Ecto neural progenitor cell (in vitro differentiated cells): ENCODE data around the gene PIGR.

Experiments used
- DNase-seq: peaks from one replicate; pipeline ENCODE4 v3.0.0-alpha.2; 2018; ENCODE audit warnings: low spot score

The PIGR gene, protein sequence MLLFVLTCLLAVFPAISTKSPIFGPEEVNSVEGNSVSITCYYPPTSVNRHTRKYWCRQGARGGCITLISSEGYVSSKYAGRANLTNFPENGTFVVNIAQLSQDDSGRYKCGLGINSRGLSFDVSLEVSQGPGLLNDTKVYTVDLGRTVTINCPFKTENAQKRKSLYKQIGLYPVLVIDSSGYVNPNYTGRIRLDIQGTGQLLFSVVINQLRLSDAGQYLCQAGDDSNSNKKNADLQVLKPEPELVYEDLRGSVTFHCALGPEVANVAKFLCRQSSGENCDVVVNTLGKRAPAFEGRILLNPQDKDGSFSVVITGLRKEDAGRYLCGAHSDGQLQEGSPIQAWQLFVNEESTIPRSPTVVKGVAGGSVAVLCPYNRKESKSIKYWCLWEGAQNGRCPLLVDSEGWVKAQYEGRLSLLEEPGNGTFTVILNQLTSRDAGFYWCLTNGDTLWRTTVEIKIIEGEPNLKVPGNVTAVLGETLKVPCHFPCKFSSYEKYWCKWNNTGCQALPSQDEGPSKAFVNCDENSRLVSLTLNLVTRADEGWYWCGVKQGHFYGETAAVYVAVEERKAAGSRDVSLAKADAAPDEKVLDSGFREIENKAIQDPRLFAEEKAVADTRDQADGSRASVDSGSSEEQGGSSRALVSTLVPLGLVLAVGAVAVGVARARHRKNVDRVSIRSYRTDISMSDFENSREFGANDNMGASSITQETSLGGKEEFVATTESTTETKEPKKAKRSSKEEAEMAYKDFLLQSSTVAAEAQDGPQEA

DNA sequence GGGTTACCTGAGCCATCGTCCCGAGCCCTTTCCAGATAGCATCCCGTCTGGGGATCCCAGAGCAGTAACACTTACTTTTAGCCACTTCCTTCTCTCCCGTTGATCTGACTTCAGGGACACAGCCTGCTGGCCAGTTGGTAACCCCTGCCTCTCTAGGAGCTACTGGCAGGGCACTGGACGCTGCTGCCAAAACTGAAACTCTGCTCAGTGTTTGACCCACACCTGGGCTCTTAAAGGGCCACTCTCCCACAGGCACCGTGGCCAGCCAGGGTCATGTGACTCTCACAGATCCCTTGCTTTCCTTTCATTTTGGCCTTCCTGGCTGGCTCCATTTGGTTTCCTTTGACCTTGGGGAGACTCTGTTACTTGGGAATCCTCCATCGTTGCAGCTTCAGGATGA, at the start of gene PIGR:
TSS of gene PIGR (minus strand) at position 206 of the 400 bp plus-strand sequence. CDS start 5,935 bp downstream, outside the sequence.
- DNase-seq, result no peak

DNA sequence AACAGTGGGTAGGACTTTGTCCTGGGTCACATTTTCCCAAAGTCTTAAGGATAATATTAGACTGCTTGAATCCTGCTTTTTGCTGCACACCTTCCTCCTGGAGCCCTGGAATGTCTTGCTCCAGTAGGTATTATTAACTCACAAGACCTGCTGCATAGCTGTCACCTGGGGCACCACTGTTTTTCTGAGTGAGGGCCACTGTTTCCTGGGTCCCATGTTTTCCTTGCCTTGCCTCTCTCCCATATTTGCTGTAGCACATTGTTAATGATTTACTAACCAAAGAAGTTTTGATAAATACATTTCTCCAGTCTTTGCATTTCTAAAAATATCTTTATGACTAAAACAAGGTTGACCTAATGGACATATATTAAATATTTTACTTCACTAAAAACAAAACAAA, 46.5 kb upstream of the PIGR start:
- no peak for DNase-seq

GRCh38 chr1:206987873-206988272, 41.6 kb upstream of the PIGR start:
- DNase-seq, result no peak

DNA sequence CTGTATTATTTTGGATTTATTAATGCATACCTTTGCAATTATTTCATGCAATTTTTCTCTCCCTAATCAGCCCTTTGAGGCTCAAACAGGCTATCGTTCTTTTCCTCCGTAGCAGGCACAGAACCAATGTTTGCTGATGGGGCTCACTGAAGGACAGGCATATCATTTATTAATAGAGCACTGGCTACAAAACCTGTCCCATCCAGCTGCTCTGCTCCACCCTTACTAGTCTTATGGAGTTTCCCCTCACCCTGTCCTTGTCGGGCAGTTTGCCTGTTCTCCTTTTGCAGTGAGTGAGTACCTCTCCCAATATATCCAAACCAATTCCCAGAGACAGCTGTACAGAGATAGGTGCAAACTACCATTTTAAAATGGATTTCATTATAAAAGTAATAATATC, 40.6 kb upstream of the PIGR start:
- DNase-seq, result no peak

- no peak for DNase-seq
Measured at GRCh38 chr1:206986402-206986801, 40.1 kb upstream of the PIGR start.

GRCh38 chr1:206985162-206985749, 39.0 kb upstream of the PIGR start:
- DNase-seq, result no peak

DNA sequence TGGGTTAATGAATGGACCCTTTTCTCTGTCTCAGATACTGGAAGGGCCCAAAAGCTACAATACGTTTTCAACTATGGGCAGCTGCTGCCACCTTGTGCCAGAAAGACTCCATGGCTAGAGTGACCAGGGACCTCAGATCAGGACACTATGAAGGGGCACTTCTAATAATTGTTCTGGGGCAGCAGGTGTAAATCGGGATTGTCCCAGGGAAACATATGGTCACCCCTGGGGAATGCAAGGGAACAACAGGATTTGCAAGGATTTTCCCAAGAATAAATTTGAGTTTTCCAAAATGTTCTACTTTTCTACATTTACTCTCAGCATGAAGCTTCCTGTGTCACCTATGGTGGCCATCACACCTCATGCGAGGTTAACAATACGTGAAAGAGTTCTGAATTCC, 36.0 kb upstream of the PIGR start:
- peak; percentile 66 for DNase-seq

GRCh38 chr1:206979379-206980043, 33.2 kb upstream of the PIGR start:
- no peak for DNase-seq

DNA sequence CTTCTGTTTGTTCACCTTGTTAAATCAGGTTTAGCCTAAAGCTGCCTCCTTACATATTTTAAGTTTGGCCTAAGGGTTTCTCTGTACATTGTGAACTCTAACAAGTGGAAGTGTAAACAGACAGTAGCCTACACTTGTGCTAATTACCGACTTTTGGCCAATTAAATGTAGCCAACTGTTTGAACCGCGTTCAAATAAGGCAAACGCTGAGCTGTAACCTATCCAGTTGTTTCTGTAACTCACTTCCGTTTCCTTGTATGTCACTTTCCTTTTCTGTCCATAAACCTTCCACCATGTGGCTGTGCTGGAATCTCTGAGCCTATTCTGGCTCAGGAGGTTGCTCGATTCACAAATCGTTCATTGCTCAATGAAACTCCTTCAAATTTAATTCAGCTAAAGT, 32.0 kb upstream of the PIGR start:
- no peak for DNase-seq

DNA sequence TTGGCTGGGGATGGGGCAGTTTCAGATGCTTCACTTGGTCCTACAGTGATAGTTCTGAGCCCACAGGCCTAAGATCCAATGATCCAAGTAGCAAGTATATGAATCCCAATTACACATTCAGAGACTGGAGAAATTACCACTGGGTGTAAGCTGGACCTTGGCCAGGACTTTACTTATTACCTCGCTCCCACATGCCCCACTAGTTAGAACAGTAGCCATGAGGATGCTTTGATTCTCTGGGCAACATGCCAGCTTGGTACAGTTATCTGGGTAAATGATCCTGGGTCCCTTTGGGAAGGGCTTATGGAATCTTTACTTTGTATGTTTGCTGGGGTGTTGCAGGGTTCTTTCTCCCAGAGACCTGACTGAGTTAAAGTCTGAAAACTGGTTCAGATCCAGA, 29.0 kb upstream of the PIGR start:
- DNase-seq, result no peak

DNA sequence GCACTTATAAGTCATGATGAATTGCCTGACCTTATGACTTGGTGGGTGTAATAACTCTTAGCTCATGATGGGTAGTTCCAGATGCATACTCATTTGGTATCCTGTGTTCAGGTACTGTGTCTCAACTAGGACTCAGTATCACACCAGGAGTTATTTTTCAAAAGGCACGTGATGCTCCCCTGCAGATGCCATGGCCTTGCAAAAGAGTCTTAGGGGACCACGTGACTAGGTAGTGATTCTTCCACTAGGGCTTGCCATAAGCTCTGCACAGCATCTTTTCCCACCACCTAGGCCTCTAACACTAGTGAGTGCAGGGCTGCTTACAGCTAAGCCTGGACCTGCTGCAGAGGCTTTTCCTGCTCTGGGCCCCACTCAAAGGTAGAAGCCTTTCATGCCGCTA, 27.9 kb upstream of the PIGR start:
- no peak for DNase-seq

- no peak for DNase-seq
Measured at GRCh38 chr1:206972728-206973127, 26.5 kb upstream of the PIGR start.

DNA sequence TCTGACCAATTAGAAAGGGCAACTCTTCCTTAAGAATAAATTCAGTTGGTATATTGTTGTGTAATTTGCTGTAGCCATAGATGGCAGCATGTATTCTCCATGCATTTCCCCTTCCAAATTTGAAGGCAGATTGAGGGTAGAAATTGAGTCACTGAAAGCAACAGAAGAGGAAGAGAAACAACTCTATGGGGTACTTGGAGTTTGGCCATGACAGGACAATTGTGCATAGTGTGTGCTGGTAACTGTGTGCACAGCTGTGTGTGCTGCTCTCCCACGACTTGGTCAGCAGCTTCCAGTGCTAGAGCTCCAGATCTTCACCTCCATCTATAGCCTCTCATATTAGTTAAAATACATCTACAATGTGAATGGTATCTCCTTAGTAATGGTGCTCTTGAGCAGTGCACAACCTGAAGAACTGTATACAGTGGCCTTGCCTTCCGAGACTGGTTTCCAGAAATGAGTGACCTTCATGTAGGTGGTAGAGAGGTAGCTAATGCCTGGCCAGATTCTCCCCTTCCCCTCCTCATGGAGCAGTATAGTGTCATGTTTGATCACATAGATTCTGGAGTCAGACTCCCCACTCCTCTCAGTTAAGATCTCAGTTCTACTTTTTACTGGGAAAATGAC, 24.9 kb upstream of the PIGR start:
- DNase-seq, result no peak

DNA sequence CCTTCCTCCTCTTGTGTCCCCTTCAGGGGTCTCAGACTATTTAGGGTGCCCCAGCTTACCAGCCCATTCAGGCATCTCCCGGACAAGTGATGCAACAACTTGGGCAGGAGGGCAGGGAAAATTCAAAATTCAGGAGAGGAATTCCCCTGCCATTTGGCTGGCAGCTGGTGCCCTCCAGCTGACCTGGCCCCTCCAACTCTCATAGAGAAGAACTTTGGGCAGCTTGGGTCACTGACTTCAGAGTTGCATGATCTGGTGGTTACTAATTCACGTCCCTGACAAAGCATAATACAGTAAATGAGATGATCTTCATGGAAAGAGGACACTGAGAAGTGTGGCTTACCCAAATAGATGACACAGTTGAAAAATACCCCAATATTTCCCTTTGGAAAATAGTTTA, 24.2 kb upstream of the PIGR start, which contains the start of gene FCAMR:
TSS of gene FCAMR (minus strand) at position 15 of the 400 bp plus-strand sequence. CDS start 335 bp downstream, outside the sequence.
- no peak for DNase-seq

DNA sequence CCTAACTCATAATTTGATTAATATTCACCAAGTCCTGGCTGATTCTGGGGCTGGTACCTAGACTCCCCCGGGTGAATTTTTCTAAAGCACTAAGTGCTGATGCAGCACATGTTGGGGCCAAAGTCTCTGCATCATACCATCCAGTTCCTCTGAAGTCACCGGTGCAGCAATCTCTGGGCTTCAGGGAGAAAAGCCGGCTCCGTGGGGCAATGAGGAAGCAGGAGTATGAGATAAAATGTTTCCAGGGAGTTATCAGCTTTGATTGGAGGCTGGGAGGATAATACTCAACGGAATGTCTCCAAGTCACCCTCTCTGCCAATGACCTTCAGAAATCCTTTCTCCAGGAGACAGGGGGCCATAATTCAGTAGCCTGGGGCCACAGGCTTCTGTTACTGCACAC, 22.8 kb upstream of the PIGR start:
- no peak for DNase-seq

GRCh38 chr1:206967096-206967849, 21.0 kb upstream of the PIGR start:
- no peak for DNase-seq

GRCh38 chr1:206965781-206966180, 19.5 kb upstream of the PIGR start:
- no peak for DNase-seq

DNA sequence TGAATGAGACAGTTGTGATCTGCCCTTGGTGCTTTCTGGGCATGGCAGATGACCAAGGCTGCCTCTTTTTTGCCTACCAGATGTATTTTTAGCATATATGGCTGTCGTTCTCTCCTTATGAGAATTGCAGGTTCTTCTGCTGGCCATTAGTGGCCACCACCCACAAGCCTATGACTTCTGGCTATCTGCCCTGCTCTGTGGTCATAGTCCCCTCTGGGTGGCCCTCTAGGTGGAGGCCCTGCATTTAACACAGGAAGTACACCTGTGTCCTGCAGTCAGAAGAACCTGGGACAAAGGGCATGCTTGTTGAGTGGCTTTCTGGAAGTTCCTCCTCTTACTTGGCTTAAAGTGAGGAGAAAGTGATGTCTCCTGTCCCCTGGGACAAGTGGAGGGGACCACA, 17.5 kb upstream of the PIGR start:
- no peak for DNase-seq

DNA sequence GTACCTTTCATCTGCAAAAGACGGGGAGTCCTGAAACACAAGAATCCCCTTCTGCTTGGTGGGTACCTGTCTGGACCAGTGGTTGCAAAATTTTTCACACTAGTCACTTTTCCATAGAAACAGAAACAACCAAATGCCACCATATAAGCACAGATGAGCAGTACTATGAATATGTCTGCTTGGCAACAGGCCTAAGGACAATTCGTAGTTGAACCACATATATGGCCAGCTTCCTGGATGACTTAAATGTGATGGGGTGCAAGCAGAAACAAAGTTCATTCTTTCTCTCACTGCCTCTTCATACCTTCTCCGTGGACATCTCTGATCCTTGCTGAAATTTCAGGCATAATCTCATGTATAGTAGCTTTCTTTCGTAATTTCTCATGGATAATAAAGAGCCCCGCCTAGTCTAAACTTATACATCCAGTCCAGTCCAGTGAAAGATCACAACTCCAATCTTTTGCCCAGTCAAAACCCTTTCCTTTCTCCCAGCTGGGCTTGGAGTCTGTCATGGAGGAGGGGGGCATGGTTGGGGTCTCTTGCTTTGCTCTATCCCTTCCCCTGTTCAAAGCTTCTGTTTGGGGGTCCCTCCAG, 16.9 kb upstream of the PIGR start:
- no peak for DNase-seq

DNA sequence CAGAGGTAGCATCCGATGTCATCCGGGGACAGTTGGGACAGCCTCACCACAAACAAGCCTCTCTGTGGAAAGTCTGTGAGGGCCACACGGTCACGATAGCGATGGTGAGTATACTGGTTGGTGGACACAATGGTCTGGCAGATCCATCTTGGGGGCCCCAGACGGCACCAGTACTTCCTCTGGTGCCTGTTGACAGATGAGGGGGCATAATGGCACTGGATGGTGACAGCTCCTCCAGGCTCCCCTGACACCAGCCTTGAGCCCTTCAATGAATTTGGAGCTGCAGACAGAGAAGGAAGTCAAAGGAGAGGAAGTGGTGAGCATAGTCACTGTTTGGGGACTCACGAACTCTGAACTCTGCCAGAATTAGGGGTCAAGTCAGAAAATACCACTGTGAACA, 16.0 kb upstream of the PIGR start:
- DNase-seq, result no peak

GRCh38 chr1:206961668-206962067, 15.4 kb upstream of the PIGR start:
- DNase-seq, result no peak
